Hematopoietic multipotent progenitor cell treated with erythropoietin and hydrocortisone succinate and interleukin-3 and kit ligand, for 8 days (in vitro differentiated cells): ENCODE data around the gene FRRS1.

Source experiments
- DNase-seq: peaks from one replicate; pipeline ENCODE4 v3.0.0-alpha.2; 2015

The FRRS1 gene

DNA sequence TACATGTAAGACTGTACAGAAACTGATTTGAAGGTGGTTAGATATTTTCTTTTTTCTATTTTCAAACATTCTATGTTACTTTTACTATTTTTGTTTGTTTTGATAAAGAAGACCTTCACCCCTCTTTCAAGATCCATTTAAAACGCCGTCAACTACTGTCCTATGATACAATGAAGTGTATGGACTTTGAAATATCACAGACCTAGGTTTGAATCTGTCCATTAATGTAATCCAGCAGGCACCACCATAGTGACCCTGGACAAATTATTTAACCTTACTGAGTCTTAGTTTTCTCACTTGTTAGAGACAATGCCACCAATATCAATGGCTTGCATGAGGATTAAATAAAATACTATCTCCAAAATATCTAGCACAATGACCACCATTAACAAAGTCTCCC lies 2.0 kb downstream of the FRRS1 start:
- DNase-seq, result no peak

GRCh38 chr1:99763956-99764355 lies 2.5 kb downstream of the FRRS1 start:
- no peak for DNase-seq

GRCh38 chr1:99761774-99762173 lies 4.7 kb downstream of the FRRS1 start:
- no peak for DNase-seq

DNA sequence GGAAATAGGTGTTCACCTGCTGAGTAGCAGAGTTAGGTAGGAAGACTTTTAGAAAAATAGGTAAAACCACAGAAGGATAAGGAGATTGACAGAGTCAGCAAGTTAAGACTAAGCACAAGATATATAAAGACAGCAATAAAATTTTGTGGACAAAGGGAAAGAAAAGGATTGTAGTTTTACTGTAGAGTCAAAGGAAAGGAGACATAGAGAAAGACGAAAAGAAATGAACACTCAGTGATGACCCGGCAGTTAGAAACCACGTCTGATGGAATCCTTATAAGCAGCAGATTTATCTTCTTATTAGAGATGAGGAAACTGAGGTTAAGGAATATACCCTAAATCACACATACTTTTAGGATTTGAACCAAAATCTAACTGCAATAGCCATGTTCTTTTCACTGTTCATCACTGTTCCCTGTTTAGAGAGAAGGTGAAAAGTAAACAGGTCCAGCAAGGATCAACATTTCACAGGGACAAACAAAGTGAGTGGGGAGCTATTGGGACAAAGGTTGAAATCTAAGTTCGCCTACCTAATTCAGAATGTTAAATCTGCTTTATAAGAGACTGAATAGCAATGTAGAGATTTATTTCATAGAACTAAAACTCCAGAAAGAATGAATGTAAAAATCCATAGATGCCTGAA lies 6.8 kb downstream of the FRRS1 start:
- DNase-seq, result no peak

DNA sequence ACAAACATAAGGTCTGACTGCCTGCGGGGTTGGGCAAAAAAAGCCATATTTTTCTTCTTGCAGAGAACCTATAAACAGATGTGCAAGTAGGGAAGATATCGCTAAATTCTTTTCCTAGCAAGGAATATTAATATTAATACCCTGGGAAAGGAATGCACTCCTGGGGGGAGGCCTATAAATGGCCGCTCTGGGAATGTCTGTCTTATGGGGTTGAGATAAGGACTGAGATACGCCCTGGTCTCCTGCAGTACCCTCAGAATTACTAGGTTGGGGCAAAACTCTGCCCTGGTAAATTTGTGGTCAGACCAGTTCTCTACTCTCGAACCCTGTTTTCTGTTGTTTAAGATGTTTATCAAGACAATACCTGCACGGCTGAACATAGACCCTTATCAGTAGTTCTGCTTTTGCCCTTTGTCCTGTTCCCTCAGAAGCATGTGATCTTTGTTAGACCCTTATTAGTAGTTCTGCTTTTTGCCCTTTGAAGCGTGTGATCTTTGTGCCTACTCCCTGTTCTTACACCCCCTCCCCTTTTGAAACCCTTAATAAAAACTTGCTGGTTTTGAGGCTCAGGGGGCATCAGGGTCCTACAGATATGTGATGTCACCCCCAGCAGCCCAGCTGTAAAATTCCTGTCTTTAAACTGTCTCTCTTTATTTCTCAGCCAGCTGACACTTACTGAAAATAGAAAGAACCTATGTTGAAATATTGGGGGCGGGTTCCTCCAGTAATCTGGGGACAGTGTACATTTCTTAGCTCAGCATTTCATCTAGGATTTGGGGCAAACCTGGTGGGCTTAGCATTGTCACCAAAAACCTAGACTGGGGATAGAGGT lies 7.5 kb downstream of the FRRS1 start:
- DNase-seq, result peak; percentile 30

DNA sequence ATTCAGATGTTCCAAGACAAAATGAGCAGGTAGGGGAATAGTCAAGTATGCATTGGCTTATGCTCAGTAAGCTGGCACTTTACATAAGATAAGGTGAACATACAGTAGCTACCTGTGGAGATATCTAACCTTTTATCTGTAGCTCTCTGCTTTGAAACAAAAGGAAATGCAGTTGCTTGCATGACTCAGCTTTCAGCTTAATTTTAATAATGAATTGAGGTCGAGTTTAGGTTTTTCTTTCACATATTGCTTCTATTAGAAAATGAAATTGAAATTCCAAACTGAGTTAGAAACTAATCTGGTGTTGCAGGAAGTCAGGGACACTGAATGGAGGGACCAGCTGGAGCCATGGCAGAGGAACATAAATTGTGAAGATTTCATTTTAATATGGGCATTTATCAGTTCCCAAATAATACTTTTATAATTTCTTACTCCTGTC lies 8.3 kb downstream of the FRRS1 start:
- no peak for DNase-seq

DNA sequence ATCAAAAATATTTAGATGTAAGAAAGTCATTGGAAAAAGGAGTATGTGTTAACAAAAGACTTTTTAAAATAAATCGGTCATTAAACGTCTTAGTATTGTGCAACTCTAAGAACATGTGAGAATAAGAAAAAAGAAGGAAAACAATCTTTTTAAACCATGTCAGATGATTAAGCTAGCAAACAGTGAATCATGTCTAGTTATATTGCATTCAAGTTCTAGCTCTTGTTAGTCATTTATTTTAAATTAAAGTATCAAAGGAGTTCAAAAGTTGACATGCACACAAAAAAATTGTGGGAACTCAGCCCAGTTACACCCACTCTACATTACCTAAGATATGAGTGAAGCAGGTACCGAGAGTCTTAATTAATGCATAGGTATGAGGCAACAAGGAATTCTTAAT lies 9.8 kb downstream of the FRRS1 start:
- DNase-seq, result no peak

GRCh38 chr1:99755664-99756063 lies 10.8 kb downstream of the FRRS1 start:
- no peak for DNase-seq

GRCh38 chr1:99754697-99755096 lies 11.7 kb downstream of the FRRS1 start:
- no peak for DNase-seq

DNA sequence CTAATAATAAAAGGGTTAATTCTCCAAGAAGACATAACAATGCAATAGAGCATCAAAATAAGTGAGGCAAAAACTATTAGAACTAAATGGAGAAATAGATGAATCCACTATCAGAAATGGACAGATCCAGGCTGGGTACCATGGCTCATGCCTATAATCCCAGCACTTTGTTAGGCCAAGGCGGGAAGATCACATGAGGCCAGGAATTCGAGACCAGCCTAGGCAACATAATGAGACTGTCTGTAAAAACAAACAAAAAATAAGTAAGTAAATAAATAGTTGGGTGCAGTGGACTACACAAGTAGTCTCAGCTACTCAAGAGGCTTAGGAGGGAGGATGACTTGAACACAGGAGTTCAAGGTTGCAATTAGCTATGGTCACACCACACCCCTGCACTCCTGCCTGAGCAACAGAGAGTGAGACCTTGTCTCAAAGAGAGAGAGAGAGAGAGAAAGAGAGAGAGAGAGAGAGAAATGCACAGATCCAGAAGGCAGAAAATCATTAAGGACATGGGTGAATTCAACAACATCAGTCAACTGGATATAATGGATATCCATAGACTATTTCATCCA lies 12.3 kb downstream of the FRRS1 start:
- DNase-seq, result no peak

GRCh38 chr1:99751877-99752504 lies 14.4 kb downstream of the FRRS1 start:
- DNase-seq, result no peak

DNA sequence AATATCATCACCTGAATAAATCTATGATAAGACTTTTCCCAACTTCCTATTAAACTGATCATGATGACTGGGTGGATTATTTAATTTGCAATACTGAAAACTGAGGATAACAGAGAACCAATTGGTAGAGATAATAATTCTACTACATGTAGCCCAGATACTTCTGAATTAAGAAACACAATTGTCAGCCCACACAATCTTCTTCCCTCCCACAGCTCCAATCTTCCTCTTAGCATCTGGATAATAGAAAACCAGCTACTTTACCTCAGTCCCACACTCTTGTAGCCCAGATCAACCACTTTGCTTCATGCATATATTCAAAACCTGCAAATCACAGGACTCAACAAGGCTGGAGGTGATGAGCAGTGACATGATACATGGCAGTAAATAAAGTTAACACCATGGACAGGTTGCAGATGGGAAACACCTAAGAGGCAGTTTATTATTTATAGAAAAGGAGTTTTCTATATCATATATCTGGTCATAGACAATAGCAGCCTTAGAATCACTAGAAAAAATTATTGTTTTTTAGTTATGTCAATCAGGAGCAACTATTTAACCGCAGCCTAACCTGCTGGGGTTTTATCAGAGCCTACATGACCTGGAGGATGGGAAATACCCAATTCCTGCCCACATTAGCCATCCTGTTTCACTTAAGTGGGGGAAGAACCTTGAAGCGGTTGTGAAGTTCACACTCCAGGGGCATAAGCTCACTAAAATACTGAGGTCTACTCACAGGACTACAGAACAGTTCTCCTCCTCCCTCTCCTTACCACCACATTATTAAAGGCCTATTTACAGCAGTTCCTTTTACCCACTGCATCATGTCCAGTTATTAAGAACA lies 16.7 kb downstream of the FRRS1 start:
- DNase-seq, result no peak

- no peak for DNase-seq
Measured at GRCh38 chr1:99748419-99748818, 18.0 kb downstream of the FRRS1 start.

GRCh38 chr1:99745684-99746083 lies 20.8 kb downstream of the FRRS1 start:
- DNase-seq, result no peak

GRCh38 chr1:99745061-99745460 lies 21.4 kb downstream of the FRRS1 start:
- no peak for DNase-seq

- DNase-seq, result no peak
Measured at GRCh38 chr1:99740141-99740540, 26.3 kb downstream of the FRRS1 start.

DNA sequence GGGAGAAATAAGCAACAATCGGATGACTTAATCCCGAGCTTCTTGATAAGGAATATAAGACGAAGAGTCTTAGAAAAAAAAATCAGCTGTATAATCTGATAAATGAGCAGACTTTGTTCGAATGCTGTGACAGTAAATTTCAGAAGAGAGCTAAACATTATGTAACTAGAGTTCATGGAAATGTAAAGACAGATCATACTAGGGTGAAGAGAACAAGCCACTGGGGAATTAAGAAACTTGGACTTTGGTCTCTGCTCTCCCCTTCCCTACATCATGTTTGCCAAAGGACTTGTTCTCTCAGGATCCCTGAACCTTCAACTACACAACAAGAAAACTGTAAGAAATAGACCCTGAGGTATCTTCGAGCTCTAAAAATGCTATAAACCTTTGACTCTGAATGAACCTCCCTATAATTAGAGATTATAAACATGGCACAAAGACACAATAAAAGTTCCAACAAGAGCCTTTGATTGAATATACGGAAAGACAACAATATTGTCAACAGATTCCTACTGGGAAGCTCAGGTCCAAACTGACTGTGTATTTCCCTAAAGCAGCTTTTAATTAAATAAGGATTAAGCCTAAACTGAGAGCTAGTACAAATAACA lies 27.5 kb downstream of the FRRS1 start:
- DNase-seq, result no peak

DNA sequence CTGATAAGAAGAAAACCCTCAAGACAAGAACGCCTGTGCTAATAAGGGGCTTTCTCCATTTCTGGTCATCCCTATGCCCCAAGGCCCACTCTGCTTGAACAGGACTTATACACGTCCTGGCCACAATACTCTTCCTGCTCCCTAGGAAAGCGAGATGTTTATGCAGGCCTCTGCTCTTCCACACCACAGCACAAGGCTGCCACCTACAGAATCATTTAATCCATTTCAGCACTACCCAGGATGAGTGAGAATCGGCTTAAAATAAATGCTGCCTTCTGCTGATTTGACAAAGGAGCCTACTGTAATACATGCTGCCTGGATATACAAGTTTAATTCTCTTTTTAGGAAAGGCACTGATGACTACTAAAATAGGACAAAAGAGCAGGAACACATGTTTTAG lies 29.4 kb downstream of the FRRS1 start:
- DNase-seq, result peak; percentile 63

GRCh38 chr1:99735852-99736251 lies 30.6 kb downstream of the FRRS1 start:
- no peak for DNase-seq

- no peak for DNase-seq
Measured at GRCh38 chr1:99731384-99731783, 35.1 kb downstream of the FRRS1 start.

- peak; percentile 52 for DNase-seq
Measured at GRCh38 chr1:99728494-99729235, 37.8 kb downstream of the FRRS1 start.
